NCI-H128 (cell line): ENCODE results near the gene PFDN4.

ENCODE experiments used
- DNase-seq: peaks from one replicate; lab custom pipeline; 2025; ENCODE audit not compliant: unreplicated experiment; lab: John Stamatoyannopoulos, UW

PFDN4 gene

DNA sequence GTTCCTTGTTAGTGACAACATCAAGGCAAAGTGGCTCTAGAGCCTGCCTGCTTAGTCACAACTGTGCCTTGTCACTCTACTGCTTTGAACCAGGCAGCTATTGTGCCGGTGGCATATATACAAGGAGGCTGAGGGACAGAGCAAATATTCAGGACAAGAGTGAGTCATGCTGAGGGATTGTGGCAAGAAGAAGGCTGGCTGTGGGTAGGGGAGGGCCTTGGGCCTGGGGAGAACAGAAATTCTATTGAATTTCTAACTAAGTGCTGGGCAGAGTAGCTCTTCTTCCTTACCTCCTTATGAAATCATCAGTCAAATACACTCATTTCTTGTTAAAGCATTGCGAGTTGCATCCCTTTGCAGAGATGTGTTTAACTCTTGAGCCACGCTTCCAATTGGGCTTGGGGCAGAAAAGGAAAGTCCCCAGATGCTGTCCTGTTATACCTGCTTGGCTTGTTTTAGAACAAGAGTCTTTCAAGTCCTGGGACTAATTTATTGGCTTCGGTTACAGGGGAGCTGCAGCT, 59.7 kb downstream of the PFDN4 start:
- DNase-seq: no peak

DNA sequence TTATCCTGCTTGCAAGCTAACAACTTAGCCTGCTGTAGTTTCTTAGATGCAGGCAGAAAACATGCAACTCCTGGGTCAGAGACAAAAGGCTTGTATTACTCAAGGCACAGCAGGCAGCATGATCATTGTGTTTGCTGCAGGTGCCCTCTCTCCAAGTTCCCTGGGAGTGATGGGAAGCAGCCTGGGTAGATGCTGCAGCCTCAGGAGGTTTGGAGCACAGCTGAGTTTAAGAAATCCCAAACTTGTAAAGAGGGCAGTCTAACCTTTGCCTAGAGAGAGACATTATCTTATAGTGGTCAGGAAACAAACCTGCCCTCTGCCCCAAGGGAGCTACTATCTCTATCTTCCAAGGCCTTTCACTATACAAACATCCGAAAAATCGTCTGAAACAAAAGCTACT, 61.1 kb downstream of the PFDN4 start:
- DNase-seq: no peak
